ENCODE measurements around the gene CYP46A1.

The CYP46A1 gene

GRCh38 chr14:99658218-99658845, 25.8 kb upstream of the CYP46A1 start:
- Histone ChIP-seq H3K4me3 (ENCODE audit: low read depth, low read length) (no peak overlapping the region), H3K27ac (ENCODE audit: extremely low read depth, low read depth, low read length) (no peak overlapping the region), H3K36me3 (ENCODE audit: control insufficient read depth in 2 of 2, insufficient read depth in 1 of 2, low read length in 2 of 2) (no peaks in the 10 kb centered on the region), H3K9me3 (ENCODE audit: control insufficient read depth, insufficient read depth, low read depth, low read length) (no peaks in the 10 kb centered on the region), H3K4me1 (ENCODE audit: control insufficient read depth, insufficient read depth, low read length) (peaks cover 2% of the 10 kb centered on the region; the same call in 1 of the 2 replicates)
- TF ChIP-seq PRDM1 (tag by site-specific recombination; IDR thresholded peaks at IDR 0.05) (peak; percentile 20; the same call in 1 of the 2 replicates), KLF17 (tag by site-specific recombination; IDR thresholded peaks at IDR 0.05) (0 out of 2 replicates have a peak, but pooled peaks have one; percentile 19), TSHZ1 (tag by site-specific recombination; IDR thresholded peaks at IDR 0.05; ENCODE audit: borderline replicate concordance) (no peak), SCRT2 (tag by site-specific recombination; IDR thresholded peaks at IDR 0.05) (peak; percentile 82), ZFHX2 (tag by site-specific recombination; conservative IDR thresholded peaks at IDR 0.05) (peak; percentile 97), ZNF600 (tag by site-specific recombination; IDR thresholded peaks at IDR 0.05) (peak; percentile 76), EGR2 (tag by site-specific recombination; IDR thresholded peaks at IDR 0.05; ENCODE audit: low read depth) (peak; percentile 97), ZBTB20 (tag by site-specific recombination; IDR thresholded peaks at IDR 0.05) (0 out of 2 replicates have a peak, but pooled peaks have one; percentile 18), ZNF701 (tag by site-specific recombination; IDR thresholded peaks at IDR 0.05) (no peak)
- POLR2A ChIA-PET = no interaction called here
- CTCF ChIA-PET = interaction anchor here (1.0 to 1.1 kb wide), 2 partner anchors 9 to 30 kb away, joined by 3 to 4 read pairs; no protein-coding TSS in a partner anchor

GRCh38 chr14:99659333-99659741, 24.8 kb upstream of the CYP46A1 start:
- H3K4me3 ChIP-seq (ENCODE audit: low read depth, low read length) = no peak overlapping the region
- ChIA-PET POLR2A (no interaction called here), CTCF (interaction anchor here (1.0 kb wide), 1 partner anchor 8 kb away, joined by 3 read pairs; no protein-coding TSS in a partner anchor)
- H3K36me3 ChIP-seq (ENCODE audit: control insufficient read depth in 2 of 2, insufficient read depth in 1 of 2, low read length in 2 of 2) = no peaks in the 10 kb centered on the region
- H3K9me3 ChIP-seq (ENCODE audit: control insufficient read depth, insufficient read depth, low read depth, low read length) = no peaks in the 10 kb centered on the region
- H3K4me1 ChIP-seq (ENCODE audit: control insufficient read depth, insufficient read depth, low read length) = peaks cover 2% of the 10 kb centered on the region
- H3K27ac ChIP-seq (ENCODE audit: extremely low read depth, low read depth, low read length) = no peak overlapping the region
- TF ChIP-seq MEIS1 (CRISPR knock-in tag; IDR thresholded peaks at IDR 0.05; ENCODE audit: borderline replicate concordance) (no peak), HOXC10 (CRISPR knock-in tag; IDR thresholded peaks at IDR 0.05) (no peak), GFI1B (tag by site-specific recombination; IDR thresholded peaks at IDR 0.05) (no peak), ZNF121 (tag by site-specific recombination; IDR thresholded peaks at IDR 0.05) (no peak), ZNF169 (tag by site-specific recombination; IDR thresholded peaks at IDR 0.05) (no peak), GLI2 (tag by site-specific recombination; IDR thresholded peaks at IDR 0.05; ENCODE audit: borderline replicate concordance, low read depth) (no peak), ZNF280C (tag by site-specific recombination; IDR thresholded peaks at IDR 0.05) (no peak), ZNF18 (tag by site-specific recombination; IDR thresholded peaks at IDR 0.05) (no peak), ZNF426 (tag by site-specific recombination; IDR thresholded peaks at IDR 0.05) (no peak), ZNF2 (tag by site-specific recombination; IDR thresholded peaks at IDR 0.05) (no peak), ZNF596 (tag by site-specific recombination; IDR thresholded peaks at IDR 0.05) (no peak), GLI4 (tag by site-specific recombination; IDR thresholded peaks at IDR 0.05) (no peak), KLF1 (tag by site-specific recombination; IDR thresholded peaks at IDR 0.05) (no peak), ZNF366 (tag by site-specific recombination; conservative IDR thresholded peaks at IDR 0.05) (no peak), ZNF362 (tag by site-specific recombination; IDR thresholded peaks at IDR 0.05) (no peak), ZNF292 (tag by site-specific recombination; IDR thresholded peaks at IDR 0.05; ENCODE audit: borderline replicate concordance, low read depth) (no peak)
